GM12878 (cell line): Measurements from ENCODE around the gene PDLIM4. TPM values are rescaled to one million over a fixed set of nuclear protein-coding genes. Genes with fewer than 3 reads are reported as not detected.

Experiments
- ATAC-seq: fragments of 200-7000 bp; cut with Tn5 transposase; 3 replicates; pipeline ENCODE4 v1.9.1; 2020; ENCODE audit warnings: mild to moderate bottlenecking, moderate library complexity
- BruUV-seq: library from RNA; stranded (reverse); fragments of 400-500 nt; replicated peaks from 2 replicates; lab custom pipeline; 2021; lab: Mats Ljungman, UMichigan
- CTCF ChIA-PET: fragments of 300-600 bp; sonication (Branson Sonifier 250); formaldehyde crosslinking; extraction: SDS; loops from one replicate; lab custom pipeline; 2021; ENCODE audit warnings: inconsistent platforms; lab: Yijun Ruan, JAX
- POLR2A ChIA-PET: fragments of 350-600 bp; formaldehyde crosslinking; extraction: SDS; loops from one replicate; lab custom pipeline; 2021; ENCODE audit warnings: inconsistent platforms; lab: Charles Lee
- RAD21 ChIA-PET: fragments of 300-600 bp; sonication (Branson Sonifier 250); formaldehyde crosslinking; loops from one replicate; lab custom pipeline; 2023; ENCODE audit warnings: antibody characterized with exemption; ENCODE audit not compliant: unreplicated experiment; lab: Charles Lee
- SMC1A ChIA-PET: fragments of 300-600 bp; sonication (Branson Sonifier 250); formaldehyde crosslinking; loops from one replicate; lab custom pipeline; 2023; ENCODE audit not compliant: unreplicated experiment, uncharacterized antibody; lab: Charles Lee
- DNase-seq: peaks from one replicate; pipeline ENCODE4 v3.0.0-alpha.2; 2011; ENCODE audit warnings: low read depth, low spot score
- FAIRE-seq: peaks from 3 replicates; lab custom pipeline; 2011; peaks lifted over from hg19 to GRCh38; lab: Jason Lieb, UNC
- H2AFZ ChIP-seq: 2 replicates; pipeline ENCODE4 v1.6.0; 2011; ENCODE audit warnings: low read depth, low read length, control low read depth; ENCODE audit not compliant: control insufficient read depth
- H3K27ac ChIP-seq: 2 replicates; pipeline ENCODE4 v1.5.1; 2011; ENCODE audit warnings: control low read depth; ENCODE audit not compliant: control insufficient read depth, insufficient read depth
- H3K27me3 ChIP-seq, 2 experiments: replicated peaks in 1 of 2; 2 replicates each; pipeline versions ENCODE4 v1.6.0 to v1.6.1; 2011; ENCODE audit warnings: low read length in 1 of 2; ENCODE audit not compliant: control insufficient read depth in 2 of 2, insufficient read depth in 2 of 2
- H3K36me3 ChIP-seq, 2 experiments: 2 replicates each; pipeline ENCODE4 v1.5.1; 2011; ENCODE audit warnings: low read length in 1 of 2; ENCODE audit not compliant: control insufficient read depth in 2 of 2, insufficient read depth in 2 of 2
- H3K4me1 ChIP-seq: 2 replicates; pipeline ENCODE4 v1.6.1; 2011; ENCODE audit warnings: mild to moderate bottlenecking, low read length, moderate library complexity, mixed read lengths; ENCODE audit not compliant: control insufficient read depth, insufficient read depth
- H3K4me2 ChIP-seq: 2 replicates; pipeline ENCODE4 v1.6.0; 2011; ENCODE audit warnings: control low read depth; ENCODE audit not compliant: control insufficient read depth, insufficient read depth
- H3K4me3 ChIP-seq: fragments of 200-600 bp; sonication (generic); 2 replicates; pipeline ENCODE4 v1.5.1; 2016
- H3K79me2 ChIP-seq: 2 replicates; pipeline ENCODE4 v1.6.0; 2011; ENCODE audit warnings: low read length; ENCODE audit not compliant: control insufficient read depth, insufficient read depth
- H3K9ac ChIP-seq: 2 replicates; pipeline ENCODE4 v1.8.0; 2011; ENCODE audit warnings: low read length, control low read depth, mixed read lengths; ENCODE audit not compliant: control insufficient read depth, insufficient read depth
- H3K9me3 ChIP-seq: replicated peaks from 3 replicates; pipeline ENCODE4 v1.5.1; 2011; ENCODE audit warnings: mild to moderate bottlenecking, low read length; ENCODE audit not compliant: control insufficient read depth, insufficient read depth
- H4K20me1 ChIP-seq: 2 replicates; pipeline ENCODE4 v1.6.0; 2011; ENCODE audit not compliant: control insufficient read depth, insufficient read depth
- BHLHE40 ChIP-seq, 2 experiments: fragments of 450-650 bp in 1 of 2; IDR thresholded peaks; 2 replicates each; pipeline ENCODE4 v1.6.1; 2011 to 2017; ENCODE audit warnings: low read depth in 2 of 2, borderline replicate concordance in 1 of 2, improper control_type of control experiment in 1 of 2, low read length in 1 of 2, mild to moderate bottlenecking in 1 of 2
- CHD1 ChIP-seq: IDR thresholded peaks from 2 replicates; pipeline ENCODE4 v1.6.1; 2012; ENCODE audit warnings: low read depth, low read length, improper control_type of control experiment
- NR2C2 ChIP-seq: IDR thresholded peaks from 2 replicates; pipeline ENCODE4 v1.6.1; 2011; ENCODE audit warnings: borderline replicate concordance, low read depth; ENCODE audit not compliant: control insufficient read depth, insufficient read length
- PAX8 ChIP-seq: fragments of 450-650 bp; IDR thresholded peaks from 2 replicates; pipeline ENCODE4 v1.6.1; 2017; ENCODE audit warnings: mild to moderate bottlenecking, moderate library complexity
- RB1 ChIP-seq: fragments of 450-650 bp; formaldehyde crosslinking; IDR thresholded peaks from 2 replicates; pipeline ENCODE4 v1.6.1; 2017; ENCODE audit warnings: mild to moderate bottlenecking, borderline replicate concordance
- SRF ChIP-seq, 2 experiments: IDR thresholded peaks; 2 replicates each; pipeline ENCODE4 v1.6.1; 2011; ENCODE audit warnings: low read depth in 2 of 2, low read length in 2 of 2, mild to moderate bottlenecking in 1 of 2, moderate library complexity in 1 of 2
- YY1 ChIP-seq: IDR thresholded peaks from 2 replicates; pipeline ENCODE4 v1.6.1; 2011; ENCODE audit warnings: low read depth, mild to moderate bottlenecking, low read length
- WGBS: methylation state at CpG from one replicate; pipeline ENCODE4 v1.1.6; 2016; ENCODE audit warnings: low lambda C conversion rate; ENCODE audit not compliant: insufficient replicate concordance, insufficient coverage; ENCODE audit errors: missing lambda C conversion rate; 5-methylcytosine and 5-hydroxymethylcytosine counted together
- in situ Hi-C: fragments of 300-500 bp; cut with MboI; formaldehyde crosslinking; loops from 9 replicates; pipeline ENCODE4 v1.14.3; 2018; ENCODE audit warnings: mixed read lengths
- intact Hi-C: fragments of 100-400 bp; cut with micrococcal nuclease; formaldehyde crosslinking; loops from one replicate; pipeline ENCODE4 v1.14.2; 2022; ENCODE audit not compliant: unreplicated experiment
- polyA plus RNA-seq, 11 experiments: library from polyadenylated mRNA; depleted of rRNA in 4 of 11; unstranded in 6 of 11; stranded (reverse) in 5 of 11; fragments of >200 nt; fragmentation: Nextera tagmentation in 4 of 11; fragmentation: Illumina TruSeq in 1 of 11; extraction: Ambion mirVana in 4 of 11; extraction: Trizol in 1 of 11; gene quantifications; 1 replicate in 1 of 11; 2 replicates in 10 of 11; pipeline versions ENCODE4 v1.2.1 to v1.2.3, GENCODE V29; 2011 to 2016; ENCODE audit warnings: inconsistent platforms in 2 of 11, missing spikeins in 2 of 11, low read depth in 1 of 11
- total RNA-seq, 4 experiments: library from RNA; depleted of rRNA in 3 of 4; stranded (reverse); fragments of >200 nt in 3 of 4; fragmentation: Illumina TruSeq in 1 of 4; extraction: Trizol in 1 of 4; gene quantifications; 2 replicates each; pipeline versions ENCODE4 v1.2.1 to v1.2.3, GENCODE V29; 2013 to 2021
- TF ChIP-seq, protein P1 (sequence below): IDR thresholded peaks from 2 replicates; pipeline ENCODE4 v1.6.1; 2012; ENCODE audit warnings: low read depth, low read length, improper control_type of control experiment
- TF ChIP-seq, protein P2 (sequence below): fragments of 450-650 bp; formaldehyde crosslinking; IDR thresholded peaks from 2 replicates; pipeline ENCODE4 v1.5.0; 2022; ENCODE audit warnings: mild to moderate bottlenecking, missing genetic modification characterization
- TF ChIP-seq, protein P3 (sequence below): fragments of 450-650 bp; IDR thresholded peaks from 2 replicates; pipeline ENCODE4 v1.6.1; 2017; ENCODE audit warnings: mild to moderate bottlenecking, low read depth, inconsistent platforms; ENCODE audit not compliant: poor library complexity, severe bottlenecking

The PDLIM4 gene
- total and polyA plus RNA-seq, 10 of the 15 experiments (the other 5 are each of a cell fraction or from before 2014, with no cell fraction given), result 0.13 to 1.7 (median 0.39) TPM; not detected in 3

DNA sequence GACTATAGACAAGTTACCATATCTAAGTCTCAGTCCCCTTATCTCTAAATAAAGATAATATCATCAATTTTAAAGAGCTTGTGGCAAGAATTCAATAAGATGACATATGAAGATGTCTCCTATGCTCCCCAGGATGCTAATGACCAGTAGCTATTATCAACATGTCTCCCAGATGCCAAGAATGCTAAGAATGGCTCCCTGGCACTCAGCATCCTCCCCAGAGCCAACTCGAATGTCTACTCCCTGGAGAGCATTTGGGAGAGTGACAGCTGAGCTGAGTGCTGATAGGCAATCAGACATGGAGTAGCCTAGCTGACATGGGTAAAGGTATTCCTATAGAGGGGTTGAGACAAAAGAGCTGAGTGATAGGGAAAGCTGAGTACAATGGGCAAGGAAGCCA lies 45.7 kb upstream of the PDLIM4 start:
- FAIRE-seq (no peak), DNase-seq (no peak), ATAC-seq (no peak)
- CTCF ChIA-PET, result interaction anchor here (0.9 to 2.7 kb wide), 5 partner anchors 17 to 63 kb away, joined by 3 to 8 read pairs (median 3); no protein-coding TSS in a partner anchor
- TF ChIP-seq YY1 (no peak), RB1 (no peak), SRF (IDR thresholded peaks at IDR 0.05; ENCODE audit: low read depth in 2 of 2, low read length in 2 of 2) (no peak), CHD1 (no peak), BHLHE40 (IDR thresholded peaks at IDR 0.05; ENCODE audit: borderline replicate concordance in 1 of 2, low read depth in 2 of 2, low read length in 1 of 2) (no peak)
- Histone ChIP-seq H3K4me2 (no peak overlapping the region), H3K4me1 (no peaks in the 10 kb centered on the region), H3K27me3 (no peaks in the 10 kb centered on the region; a peak in 1 of 4 replicates), H2AFZ (no peak overlapping the region), H3K36me3 (no peaks in the 10 kb centered on the region), H3K79me2 (no peaks in the 10 kb centered on the region), H3K4me3 (no peak overlapping the region), H3K27ac (no peak overlapping the region), H3K9me3 (no peaks in the 10 kb centered on the region), H3K9ac (no peak overlapping the region), H4K20me1 (no peaks in the 10 kb centered on the region)
- no TSS peak for BruUV-seq
- in situ Hi-C loops, result no loop called here
- RAD21 ChIA-PET, result interaction anchor here (1.0 kb wide), 1 partner anchor 31 kb away, joined by 3 read pairs; no protein-coding TSS in a partner anchor
- 0% methylated on average over 1 of the region's 1 CpG for WGBS
- POLR2A ChIA-PET, result interaction anchor here (1.0 kb wide), 1 partner anchor 8 kb away, joined by 3 read pairs; no protein-coding TSS in a partner anchor
- SMC1A ChIA-PET, result interaction anchor here (0.6 to 2.5 kb wide), 3 partner anchors 9 to 22 kb away, joined by 3 to 8 read pairs (median 3); no protein-coding TSS in a partner anchor
- intact Hi-C loops, result no loop called here

DNA sequence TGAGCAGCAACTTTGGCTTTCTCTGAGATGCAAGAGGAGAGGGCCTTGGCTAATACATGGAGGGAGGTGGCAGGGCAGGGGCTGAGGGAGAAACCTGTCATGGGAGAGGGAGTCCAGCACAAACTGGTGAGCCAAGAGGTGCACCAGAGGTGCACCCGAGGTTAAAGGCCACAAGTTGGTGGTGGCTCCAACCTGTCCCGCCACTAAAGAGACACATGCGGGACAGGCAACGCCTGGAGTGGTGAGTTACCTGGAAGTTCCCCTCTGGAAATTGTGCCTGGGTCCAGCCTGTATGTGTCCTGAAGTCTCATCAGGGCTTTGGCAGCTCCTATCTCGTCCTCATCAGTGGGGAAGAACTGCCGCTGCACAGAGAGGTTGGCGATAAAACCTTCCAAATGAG lies 43.8 kb upstream of the PDLIM4 start:
- Histone ChIP-seq H2AFZ (no peak overlapping the region), H3K4me1 (no peaks in the 10 kb centered on the region), H3K79me2 (no peaks in the 10 kb centered on the region), H3K4me3 (no peak overlapping the region), H3K9ac (no peak overlapping the region), H4K20me1 (no peaks in the 10 kb centered on the region; the same call in 1 of the 2 replicates), H3K27ac (no peak overlapping the region), H3K27me3 (no peaks in the 10 kb centered on the region; a peak in 1 of 4 replicates), H3K9me3 (no peaks in the 10 kb centered on the region), H3K4me2 (no peak overlapping the region), H3K36me3 (no peaks in the 10 kb centered on the region)
- FAIRE-seq (no peak), DNase-seq (no peak), ATAC-seq (no peak)
- BruUV-seq, result no TSS peak
- POLR2A ChIA-PET, result interaction anchor here (1.2 kb wide), 1 partner anchor 12 kb away, joined by 3 read pairs; no protein-coding TSS in a partner anchor
- RAD21 ChIA-PET, result no interaction called here
- CTCF ChIA-PET, result no interaction called here
- SMC1A ChIA-PET, result no interaction called here
- intact Hi-C loops, result no loop called here
- in situ Hi-C loops, result no loop called here
- WGBS, result 74% methylated on average over 7 of the region's 7 CpGs
- TF ChIP-seq, protein P1, sequence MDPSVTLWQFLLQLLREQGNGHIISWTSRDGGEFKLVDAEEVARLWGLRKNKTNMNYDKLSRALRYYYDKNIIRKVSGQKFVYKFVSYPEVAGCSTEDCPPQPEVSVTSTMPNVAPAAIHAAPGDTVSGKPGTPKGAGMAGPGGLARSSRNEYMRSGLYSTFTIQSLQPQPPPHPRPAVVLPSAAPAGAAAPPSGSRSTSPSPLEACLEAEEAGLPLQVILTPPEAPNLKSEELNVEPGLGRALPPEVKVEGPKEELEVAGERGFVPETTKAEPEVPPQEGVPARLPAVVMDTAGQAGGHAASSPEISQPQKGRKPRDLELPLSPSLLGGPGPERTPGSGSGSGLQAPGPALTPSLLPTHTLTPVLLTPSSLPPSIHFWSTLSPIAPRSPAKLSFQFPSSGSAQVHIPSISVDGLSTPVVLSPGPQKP, result no peak
- TF ChIP-seq, protein P2, sequence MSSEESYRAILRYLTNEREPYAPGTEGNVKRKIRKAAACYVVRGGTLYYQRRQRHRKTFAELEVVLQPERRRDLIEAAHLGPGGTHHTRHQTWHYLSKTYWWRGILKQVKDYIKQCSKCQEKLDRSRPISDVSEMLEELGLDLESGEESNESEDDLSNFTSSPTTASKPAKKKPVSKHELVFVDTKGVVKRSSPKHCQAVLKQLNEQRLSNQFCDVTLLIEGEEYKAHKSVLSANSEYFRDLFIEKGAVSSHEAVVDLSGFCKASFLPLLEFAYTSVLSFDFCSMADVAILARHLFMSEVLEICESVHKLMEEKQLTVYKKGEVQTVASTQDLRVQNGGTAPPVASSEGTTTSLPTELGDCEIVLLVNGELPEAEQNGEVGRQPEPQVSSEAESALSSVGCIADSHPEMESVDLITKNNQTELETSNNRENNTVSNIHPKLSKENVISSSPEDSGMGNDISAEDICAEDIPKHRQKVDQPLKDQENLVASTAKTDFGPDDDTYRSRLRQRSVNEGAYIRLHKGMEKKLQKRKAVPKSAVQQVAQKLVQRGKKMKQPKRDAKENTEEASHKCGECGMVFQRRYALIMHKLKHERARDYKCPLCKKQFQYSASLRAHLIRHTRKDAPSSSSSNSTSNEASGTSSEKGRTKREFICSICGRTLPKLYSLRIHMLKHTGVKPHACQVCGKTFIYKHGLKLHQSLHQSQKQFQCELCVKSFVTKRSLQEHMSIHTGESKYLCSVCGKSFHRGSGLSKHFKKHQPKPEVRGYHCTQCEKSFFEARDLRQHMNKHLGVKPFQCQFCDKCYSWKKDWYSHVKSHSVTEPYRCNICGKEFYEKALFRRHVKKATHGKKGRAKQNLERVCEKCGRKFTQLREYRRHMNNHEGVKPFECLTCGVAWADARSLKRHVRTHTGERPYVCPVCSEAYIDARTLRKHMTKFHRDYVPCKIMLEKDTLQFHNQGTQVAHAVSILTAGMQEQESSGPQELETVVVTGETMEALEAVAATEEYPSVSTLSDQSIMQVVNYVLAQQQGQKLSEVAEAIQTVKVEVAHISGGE (CRISPR knock-in tag), result no peak
- TF ChIP-seq PAX8, result no peak
- no peak for TF ChIP-seq NR2C2
- TF ChIP-seq, protein P3, sequence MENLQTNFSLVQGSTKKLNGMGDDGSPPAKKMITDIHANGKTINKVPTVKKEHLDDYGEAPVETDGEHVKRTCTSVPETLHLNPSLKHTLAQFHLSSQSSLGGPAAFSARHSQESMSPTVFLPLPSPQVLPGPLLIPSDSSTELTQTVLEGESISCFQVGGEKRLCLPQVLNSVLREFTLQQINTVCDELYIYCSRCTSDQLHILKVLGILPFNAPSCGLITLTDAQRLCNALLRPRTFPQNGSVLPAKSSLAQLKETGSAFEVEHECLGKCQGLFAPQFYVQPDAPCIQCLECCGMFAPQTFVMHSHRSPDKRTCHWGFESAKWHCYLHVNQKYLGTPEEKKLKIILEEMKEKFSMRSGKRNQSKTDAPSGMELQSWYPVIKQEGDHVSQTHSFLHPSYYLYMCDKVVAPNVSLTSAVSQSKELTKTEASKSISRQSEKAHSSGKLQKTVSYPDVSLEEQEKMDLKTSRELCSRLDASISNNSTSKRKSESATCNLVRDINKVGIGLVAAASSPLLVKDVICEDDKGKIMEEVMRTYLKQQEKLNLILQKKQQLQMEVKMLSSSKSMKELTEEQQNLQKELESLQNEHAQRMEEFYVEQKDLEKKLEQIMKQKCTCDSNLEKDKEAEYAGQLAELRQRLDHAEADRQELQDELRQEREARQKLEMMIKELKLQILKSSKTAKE, result no peak
